Gastrocnemius medialis (tissue), 4 donors: Measurements from ENCODE around the gene VGLL4.

Experiments used
- POLR2A ChIP-seq, 2 donors: fragments of 450-650 bp; IDR thresholded peaks; one replicate each; pipeline ENCODE4 v1.6.1; 2017; ENCODE audit warnings: antibody characterized with exemption in 2 of 2, mild to moderate bottlenecking in 2 of 2, moderate library complexity in 2 of 2
- TF ChIP-seq, protein P1 (sequence below), 5 experiments: fragments of 450-650 bp in 3 of 5; fragments of 200-600 bp in 2 of 5; sonication (generic) in 2 of 5; IDR thresholded peaks in 4 of 5; conservative IDR thresholded peaks in 1 of 5; 1 replicate in 4 of 5; 2 replicates in 1 of 5; pipeline ENCODE4 v1.5.1; 2016 to 2019; ENCODE audit warnings: antibody characterized with exemption in 5 of 5, mild to moderate bottlenecking in 3 of 5, moderate library complexity in 3 of 5

DNA sequence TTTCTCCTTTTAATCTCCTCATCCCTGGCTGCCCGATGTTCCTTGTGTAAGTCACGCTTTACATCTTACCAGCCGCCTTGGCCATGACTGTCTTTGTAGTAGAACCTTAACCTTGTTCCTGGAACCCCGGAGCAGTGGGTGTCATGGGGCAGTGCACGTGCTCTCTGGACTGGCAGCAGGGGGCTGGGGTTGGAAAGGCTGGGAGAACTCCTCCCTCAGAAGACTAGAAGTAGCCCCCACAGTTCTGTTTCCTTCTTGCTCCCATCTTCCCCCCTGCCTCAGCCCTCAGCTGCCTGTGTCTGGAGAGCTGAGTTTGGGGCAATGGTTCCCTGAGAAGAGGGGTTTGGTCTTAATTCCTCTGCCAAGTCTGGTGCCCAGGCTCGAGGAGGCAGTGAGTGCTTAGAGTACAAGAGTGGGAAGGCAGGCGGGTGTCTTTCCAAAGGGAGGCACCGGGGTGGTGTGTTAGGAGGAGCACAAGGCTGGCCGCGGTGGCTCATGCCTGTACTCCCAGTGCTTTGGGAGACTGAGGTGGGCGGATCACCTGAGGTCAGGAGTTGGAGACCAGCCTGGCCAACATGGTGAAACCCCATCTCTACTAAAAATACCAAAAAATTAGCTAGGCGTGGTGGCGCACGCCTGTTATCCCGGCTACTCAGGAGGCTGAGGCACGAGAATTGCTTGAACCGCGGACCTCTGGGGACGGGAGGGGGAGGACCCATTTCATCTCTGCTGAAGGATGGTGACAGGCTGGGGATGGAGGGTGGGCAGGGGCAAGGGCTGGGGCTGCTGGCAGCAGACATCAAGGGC is 100.4 kb downstream of the VGLL4 start:
- TF ChIP-seq POLR2A (IDR thresholded peaks at IDR 0.05), result no peak
- TF ChIP-seq, protein P1, sequence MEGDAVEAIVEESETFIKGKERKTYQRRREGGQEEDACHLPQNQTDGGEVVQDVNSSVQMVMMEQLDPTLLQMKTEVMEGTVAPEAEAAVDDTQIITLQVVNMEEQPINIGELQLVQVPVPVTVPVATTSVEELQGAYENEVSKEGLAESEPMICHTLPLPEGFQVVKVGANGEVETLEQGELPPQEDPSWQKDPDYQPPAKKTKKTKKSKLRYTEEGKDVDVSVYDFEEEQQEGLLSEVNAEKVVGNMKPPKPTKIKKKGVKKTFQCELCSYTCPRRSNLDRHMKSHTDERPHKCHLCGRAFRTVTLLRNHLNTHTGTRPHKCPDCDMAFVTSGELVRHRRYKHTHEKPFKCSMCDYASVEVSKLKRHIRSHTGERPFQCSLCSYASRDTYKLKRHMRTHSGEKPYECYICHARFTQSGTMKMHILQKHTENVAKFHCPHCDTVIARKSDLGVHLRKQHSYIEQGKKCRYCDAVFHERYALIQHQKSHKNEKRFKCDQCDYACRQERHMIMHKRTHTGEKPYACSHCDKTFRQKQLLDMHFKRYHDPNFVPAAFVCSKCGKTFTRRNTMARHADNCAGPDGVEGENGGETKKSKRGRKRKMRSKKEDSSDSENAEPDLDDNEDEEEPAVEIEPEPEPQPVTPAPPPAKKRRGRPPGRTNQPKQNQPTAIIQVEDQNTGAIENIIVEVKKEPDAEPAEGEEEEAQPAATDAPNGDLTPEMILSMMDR (IDR thresholded peaks at IDR 0.05 in 4 of 5, conservative IDR thresholded peaks at IDR 0.05 in 1 of 5), result no peak
